ENCODE data around the gene PNPLA4.

PNPLA4 gene, protein sequence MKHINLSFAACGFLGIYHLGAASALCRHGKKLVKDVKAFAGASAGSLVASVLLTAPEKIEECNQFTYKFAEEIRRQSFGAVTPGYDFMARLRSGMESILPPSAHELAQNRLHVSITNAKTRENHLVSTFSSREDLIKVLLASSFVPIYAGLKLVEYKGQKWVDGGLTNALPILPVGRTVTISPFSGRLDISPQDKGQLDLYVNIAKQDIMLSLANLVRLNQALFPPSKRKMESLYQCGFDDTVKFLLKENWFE

GRCh38 chrX:7927259-7928167 is at the start of gene PNPLA4:
Gene PNPLA4 (minus strand): TSS chrX:7927413. CDS start chrX:7926119, 1,294 bp downstream.
- peak; percentile 85 for DNase-seq

DNA sequence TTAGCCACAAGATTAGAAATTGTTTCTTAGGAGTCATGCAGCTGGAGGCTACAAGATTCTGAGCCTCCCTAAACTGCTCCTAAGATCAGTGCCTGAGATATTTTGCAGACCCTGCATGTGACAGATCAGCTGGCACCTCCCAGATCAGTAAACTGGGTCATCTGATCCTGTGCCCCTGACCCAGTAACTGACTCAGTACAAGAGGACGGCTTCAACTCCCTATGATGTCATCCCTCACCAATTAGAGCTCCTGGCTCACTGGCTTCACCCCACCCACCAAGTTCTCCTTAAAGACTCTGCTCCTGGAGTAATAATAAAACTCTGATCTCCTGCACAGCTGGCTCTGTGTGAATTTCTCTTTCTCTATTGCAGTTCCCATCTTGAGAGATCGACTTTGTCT is 45.4 kb upstream of the PNPLA4 start:
- DNase-seq: no peak

- DNase-seq: no peak
These were observed 43.2 kb upstream of the PNPLA4 start for GRCh38 chrX:7970428-7970827.

DNA sequence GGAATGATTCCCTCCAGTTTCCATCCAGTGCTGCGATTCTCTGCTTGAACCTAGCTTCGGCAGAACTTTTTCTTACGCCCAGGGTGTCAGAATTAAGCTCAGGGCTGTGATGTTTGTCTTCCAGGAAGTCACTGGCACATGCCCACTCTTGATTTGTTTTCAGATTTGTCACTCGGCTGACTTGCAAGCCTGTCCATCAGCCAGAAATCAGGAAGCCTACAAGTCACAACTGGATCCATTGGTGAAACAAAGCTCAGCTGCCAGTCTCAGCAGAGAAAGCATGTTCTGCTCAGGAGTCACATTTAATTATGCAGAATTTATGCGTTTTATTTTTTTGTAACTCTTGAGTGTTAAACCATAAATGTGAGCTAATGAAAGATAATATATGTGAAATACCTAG is 38.2 kb upstream of the PNPLA4 start:
- DNase-seq: no peak

DNA sequence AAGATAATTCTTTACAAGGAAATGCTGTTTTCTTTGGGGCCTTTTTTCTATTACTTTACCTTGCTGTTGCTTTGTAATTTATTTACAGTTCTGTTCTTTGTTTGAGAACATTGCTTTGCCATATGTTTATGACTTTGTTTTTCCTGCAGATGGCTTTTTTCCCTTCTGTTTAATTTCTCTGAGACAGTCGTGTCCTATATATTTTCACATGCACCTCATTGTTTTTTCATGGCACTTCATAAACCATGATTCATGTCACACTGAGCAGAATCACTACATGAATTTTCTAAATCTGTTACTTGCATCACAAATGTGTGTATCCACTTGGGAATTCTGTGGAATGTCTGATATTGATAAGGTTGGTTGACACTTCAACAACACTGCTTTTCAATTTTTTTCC is 33.0 kb upstream of the PNPLA4 start:
- no peak for DNase-seq

DNA sequence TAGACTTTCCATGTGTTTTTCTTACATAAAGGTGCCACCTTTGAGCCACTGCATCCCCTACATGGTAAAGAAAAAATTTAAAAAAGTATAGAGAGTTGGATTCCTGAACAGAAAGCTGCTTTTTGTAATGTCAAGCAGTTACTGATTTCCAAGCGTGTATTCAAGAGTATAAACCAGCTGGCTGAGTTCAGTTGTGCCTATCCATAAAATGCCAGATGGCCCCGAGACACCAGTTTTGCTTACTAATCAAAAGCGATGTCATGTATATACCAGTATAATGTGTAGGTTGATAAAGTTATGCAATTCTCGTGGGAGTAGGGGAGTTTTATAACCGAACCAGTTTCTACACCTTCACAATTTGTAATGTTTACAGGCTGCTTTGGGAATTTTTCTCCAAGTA is 26.2 kb upstream of the PNPLA4 start:
- peak; percentile 47 to 75 for DNase-seq

DNA sequence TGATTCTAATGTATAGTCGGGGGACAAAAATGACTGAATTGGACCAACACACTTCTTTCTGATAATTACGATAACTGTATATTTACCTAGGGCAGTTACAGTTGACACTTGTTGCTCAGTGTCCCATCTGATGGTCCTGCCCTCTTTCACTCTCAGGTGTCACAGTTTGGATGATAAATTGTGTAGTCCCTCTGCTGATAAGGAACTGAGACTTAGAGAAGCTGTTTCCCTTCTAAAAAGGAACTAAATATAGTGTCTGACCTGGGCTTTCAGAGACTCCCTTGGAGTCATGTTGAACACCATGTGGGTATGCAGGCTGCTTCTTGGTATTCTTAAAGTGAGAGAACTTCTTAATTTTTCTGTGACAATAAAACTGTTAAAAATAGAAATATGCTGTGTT is 23.7 kb upstream of the PNPLA4 start:
- no peak for DNase-seq

DNA sequence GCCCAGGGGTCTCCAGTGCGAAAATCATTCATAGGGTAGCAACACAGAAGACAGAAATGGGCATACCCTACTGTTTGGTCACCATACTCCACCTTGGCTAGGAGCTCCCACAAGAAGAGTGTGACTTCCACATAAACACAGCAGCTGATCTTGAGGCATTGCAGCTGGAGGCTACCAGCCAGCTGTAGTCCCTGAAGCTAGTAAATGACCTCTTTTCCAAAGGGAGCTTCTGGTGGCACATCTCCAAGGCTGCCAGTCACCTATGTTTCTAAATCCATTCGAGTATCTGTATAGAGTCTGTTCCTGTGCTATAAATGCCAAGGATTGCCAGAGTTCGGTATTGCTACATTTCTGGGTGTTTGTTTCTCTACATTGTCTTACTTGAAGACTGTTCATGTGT is 21.3 kb upstream of the PNPLA4 start:
- DNase-seq: no peak

DNA sequence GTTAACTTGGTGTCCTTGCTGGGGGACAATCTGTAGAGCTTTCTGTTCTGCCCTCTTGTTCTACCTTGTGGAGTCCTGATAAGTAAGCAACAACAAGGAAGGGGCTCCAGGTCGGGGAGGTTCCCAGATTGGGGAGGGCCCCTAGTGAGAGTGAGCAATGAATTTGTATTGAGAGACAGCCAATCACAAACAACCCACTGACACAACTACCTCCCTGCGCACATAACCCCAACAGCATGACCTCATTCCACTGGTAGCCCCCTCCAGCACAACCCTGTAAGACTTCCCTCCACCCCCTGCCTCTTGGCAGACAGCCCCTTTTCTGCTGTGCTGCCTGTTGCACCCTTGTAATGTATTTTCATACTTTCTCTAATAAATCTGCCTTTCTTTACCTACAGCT is 19.7 kb upstream of the PNPLA4 start:
- DNase-seq: no peak

GRCh38 chrX:7943600-7944245 is 16.5 kb upstream of the PNPLA4 start:
- DNase-seq: peak in 1 of 2 experiments; percentile 3

GRCh38 chrX:7941390-7942042 is 14.3 kb upstream of the PNPLA4 start:
- DNase-seq: peak; percentile 45 to 69

DNA sequence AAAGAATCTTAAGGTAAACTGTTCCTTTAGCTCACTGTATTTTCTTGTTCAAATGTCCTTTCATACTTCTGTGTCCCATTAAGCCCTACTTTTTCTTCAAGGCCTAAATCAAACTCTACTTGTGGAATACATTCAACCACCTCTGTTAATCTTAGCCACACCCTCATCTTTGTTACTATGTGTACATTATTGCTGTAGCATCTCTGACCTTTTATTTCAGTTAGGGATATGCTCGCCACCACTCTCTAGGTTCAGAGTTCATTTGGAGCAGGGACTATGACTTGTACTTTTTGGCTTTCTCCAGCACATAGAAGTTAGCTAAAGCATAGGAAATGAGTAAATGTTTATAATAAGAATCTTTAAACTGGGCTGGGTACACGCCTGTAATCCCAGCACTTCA is 6.8 kb upstream of the PNPLA4 start:
- DNase-seq: no peak

DNA sequence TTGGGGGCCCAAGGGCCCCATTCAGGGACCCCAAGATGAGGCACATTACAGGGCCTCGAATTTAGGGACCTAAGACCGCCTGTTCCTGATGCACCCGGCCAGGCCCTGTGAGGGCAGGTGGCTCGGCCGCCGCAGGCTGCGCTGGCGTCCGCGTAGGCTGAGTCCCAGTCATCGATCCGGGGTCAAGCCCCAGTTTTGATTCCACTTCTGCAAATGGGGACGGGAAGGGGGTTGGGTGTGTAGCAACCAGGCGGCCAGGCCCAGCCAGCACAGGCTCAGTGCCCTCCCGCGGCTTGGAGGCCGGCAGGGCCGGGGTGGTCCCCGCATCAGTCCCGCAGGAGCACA is 327 bp downstream of the PNPLA4 start:
- DNase-seq: no peak

DNA sequence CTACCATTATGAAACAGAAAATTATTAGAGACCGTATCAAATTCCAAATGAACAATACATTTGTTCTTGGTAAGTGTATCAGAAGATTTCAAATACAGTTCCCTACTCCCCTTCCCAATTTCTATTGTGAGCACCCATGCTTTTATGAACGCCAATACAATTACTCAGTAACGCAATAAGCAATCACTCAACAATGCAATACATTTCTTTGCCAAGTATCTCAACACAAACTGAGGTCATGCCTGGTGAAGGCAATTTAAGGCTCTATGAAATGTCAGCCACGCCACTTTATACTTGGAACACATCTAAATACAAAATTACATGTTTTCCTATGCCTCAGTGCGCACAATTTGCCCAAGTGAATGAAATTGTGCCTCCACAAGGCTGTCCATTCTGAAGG is 712 bp downstream of the PNPLA4 start:
- DNase-seq: no peak

DNA sequence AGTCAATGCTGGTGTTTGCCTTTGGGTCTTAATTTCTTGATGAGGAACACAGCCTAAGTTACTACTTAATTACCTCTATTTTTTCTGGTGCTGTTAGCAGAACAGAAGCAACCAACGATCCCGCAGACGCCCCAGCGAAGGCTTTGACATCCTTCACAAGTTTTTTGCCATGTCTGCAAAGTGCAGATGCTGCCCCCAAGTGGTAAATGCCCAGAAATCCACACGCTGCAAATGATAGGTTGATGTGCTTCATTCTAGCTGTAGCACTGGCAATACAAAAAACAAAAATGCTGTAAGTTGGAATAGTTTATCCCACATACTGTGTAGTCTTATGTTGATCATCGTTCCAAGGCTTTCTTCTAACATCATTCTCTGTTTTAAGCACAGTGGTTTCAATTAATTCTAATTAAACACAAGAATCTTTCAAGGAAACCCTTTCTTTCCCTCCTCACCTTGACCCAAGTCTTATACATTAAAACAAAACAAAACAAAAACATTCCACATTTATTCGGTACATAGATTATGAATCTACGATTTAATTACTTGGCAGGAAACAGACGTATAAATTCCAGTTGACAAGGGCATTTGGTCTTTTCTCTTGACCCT is 1.2 kb downstream of the PNPLA4 start:
- DNase-seq: peak; percentile 52 to 80

DNA sequence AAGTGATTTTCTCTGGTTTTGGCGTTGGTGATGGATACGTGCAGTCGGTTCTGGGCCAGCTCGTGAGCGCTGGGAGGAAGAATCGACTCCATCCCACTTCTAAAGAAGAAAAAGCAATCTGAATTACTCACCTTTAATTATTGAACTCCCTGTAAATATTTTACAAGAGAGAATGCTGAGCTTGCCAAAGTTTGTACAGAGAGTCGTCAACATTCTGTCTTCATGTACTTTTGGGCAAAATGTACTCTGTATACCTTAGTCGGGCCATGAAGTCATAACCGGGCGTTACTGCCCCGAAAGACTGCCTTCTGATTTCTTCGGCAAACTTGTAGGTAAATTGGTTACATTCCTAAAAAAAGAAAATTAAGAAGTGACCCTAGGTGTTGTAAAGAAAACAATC is 5.5 kb downstream of the PNPLA4 start:
- DNase-seq: no peak

- no peak for DNase-seq
These were observed 18.4 kb downstream of the PNPLA4 start for GRCh38 chrX:7908821-7909220.

GRCh38 chrX:7904562-7904961 is 22.7 kb downstream of the PNPLA4 start:
- no peak for DNase-seq

GRCh38 chrX:7891928-7892327 is 35.3 kb downstream of the PNPLA4 start:
- DNase-seq: no peak

DNA sequence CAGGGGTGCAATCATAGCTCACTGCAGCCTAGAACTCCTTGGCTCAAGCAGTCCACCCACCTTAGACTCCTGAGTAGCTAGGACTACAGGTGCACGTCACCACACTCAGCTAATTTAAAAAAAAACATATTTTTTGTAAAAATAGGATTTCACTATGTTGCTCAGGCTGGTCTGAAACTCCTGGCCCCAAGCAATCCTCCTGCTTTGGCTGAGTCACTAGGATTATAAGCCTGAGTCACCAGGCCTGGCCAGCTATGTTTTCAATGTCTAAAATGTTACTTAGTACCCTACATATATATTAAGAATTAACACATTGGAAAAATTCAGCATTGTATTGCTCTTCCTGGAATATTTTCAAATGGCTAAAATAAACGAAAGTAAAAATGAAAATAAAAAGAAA is 37.5 kb downstream of the PNPLA4 start:
- no peak for DNase-seq

GRCh38 chrX:7889135-7889534 is 38.1 kb downstream of the PNPLA4 start:
- DNase-seq: peak in 1 of 2 experiments; percentile 45

GRCh38 chrX:7876957-7877356 is 50.3 kb downstream of the PNPLA4 start:
- no peak for DNase-seq

DNA sequence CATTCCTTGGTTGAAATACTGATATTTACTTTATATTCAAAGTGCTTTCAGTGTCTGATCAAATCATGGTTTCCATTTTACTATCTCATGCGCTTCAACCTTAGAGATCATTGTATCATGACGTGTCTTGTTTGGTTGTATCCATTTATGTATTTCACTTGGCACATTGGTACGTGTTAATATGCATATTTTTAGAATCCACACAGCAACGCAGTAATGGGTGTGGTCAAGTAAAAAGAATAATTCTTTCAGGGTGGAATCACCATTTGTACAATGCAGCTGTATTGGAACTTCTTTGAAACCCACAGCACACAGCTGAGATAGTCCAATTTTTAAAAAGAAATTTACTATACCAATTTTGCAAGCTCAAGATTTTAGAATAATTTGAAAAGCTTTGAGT is 55.2 kb downstream of the PNPLA4 start:
- no peak for DNase-seq
